GM18520 (cell line): ENCODE data around the gene KANK4.
"Not testable (repeated sequence)": the region's sequence is repeated elsewhere in the genome, so short reads cannot be mapped to it uniquely, and the experiment has no call there.

Experiments used
- ATAC-seq: cut with Tn5 transposase; IDR thresholded peaks from one replicate; pipeline ENCODE4 v1.9.1; 2021; ENCODE audit not compliant: unreplicated experiment

Gene KANK4

DNA sequence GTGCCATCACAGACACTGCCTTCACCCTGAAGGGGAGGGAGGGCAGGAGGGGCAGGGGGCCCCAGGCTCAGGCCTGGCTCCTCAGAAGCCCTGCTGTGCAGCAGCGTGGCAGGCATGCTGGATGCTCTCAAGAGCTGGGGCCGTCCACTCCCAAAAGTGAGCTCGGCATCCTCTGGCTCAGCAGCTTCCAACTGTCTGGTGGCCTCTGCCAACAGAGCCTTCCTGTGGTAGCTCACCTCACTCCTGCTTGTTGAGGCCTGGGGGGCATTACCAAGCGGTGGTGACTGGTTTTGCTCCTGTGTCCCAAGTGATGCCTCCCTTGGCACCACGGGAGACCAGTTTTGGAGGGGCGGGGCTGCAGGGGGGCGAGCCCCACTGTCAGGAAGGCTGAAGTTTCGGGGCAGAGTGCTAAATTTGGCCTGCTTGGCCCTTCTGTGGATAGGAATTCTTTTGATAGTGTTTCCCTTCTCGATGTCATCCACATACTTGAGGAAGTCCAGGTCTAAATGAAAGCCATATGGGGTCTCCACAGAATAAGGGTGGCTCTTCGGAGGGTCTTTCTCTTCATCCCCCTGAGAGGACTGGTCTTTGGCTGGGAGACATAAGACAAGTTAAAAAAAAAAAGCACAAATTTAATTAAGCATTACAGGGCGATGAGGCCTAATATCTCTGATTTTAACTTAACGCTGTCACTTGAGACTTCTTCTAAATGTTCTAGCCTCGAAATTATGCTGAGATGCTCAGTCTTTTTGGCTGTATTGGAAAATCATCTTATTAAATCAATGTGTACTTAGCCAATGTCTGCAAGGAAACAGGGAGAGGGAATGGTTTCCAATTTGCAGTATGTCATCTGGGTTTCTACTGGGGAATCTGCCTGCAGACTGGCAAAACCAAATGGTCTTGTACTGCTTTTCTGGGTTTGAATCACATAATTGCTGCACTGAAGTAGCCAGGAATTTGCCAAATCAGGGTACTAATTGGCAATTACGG lies 44.4 kb downstream of the KANK4 start:
- ATAC-seq: no peak

DNA sequence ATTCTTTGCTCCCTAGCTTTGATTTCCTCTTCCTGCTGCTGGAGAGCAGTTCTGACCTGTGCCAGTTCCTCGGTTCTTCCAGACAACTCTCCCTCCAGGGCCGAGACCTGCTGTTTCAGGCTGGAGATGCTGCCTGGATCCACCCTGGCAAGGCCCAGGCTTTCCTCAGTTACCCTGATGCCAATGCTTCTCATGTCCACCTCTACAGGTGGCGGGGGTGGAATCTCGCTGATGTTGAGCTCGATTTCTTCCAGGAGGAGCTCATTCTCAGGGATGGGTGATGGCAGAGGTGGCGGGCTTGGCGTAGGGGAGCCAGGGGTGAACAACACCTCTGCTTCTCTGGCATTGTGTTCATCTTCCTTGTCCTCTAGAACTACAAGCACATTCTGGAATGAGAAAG lies 45.3 kb downstream of the KANK4 start:
- ATAC-seq: no peak

DNA sequence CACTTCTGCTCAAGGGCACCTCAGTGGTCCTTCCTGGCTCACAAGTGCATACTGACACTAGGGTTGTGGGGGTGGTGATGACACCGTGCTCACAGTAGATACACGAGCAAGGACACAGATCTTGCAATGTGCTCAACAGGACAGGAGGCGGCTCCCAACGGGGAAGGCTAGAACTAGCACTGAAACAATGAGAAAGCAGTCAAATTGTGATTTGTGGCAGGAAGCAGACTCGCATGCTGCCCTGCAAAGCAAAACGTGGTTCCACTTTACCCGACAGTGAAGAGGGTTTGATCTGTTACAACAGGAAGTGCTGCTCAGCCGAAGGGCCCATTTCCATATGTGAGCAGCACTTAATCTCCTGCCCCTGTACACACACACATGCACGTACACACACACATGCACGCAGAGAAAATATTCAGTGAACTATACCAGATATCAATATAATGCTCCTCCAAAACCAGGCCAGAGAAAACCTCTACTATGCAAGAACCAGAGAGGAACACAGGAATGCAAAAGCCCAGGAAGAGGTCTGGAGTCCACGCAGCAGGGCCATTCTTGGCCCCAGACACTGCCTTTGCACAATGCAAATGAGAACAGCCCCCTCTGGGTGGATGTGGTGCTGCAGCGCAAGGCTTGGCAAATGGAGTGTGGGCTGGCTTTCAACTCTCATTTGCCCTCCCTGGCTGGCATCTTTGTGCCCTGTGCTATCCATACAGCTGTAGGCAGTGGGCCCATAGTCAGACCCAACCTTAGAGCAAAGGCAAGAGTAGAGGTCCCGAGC lies 47.1 kb downstream of the KANK4 start:
- ATAC-seq: peak; percentile 66

DNA sequence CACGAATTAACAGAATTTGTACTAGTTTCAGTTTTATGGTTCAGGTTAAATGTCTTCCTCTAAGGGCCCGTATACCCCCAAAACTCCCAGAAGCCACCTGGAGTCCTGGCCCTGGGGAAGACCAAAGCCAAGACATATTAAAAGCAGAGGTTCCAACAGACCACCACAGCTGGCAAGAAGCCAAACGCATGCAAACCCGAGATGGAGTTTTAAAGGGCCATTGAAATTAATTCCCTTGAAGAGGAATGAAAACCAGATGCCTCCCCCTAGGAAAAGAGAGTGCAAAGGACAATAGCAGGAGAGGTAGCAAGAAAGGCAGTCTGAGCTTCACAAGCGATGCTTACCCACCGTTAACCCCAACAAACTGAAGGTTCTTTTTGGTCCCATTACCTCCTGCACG lies 48.1 kb downstream of the KANK4 start:
- ATAC-seq: no peak

DNA sequence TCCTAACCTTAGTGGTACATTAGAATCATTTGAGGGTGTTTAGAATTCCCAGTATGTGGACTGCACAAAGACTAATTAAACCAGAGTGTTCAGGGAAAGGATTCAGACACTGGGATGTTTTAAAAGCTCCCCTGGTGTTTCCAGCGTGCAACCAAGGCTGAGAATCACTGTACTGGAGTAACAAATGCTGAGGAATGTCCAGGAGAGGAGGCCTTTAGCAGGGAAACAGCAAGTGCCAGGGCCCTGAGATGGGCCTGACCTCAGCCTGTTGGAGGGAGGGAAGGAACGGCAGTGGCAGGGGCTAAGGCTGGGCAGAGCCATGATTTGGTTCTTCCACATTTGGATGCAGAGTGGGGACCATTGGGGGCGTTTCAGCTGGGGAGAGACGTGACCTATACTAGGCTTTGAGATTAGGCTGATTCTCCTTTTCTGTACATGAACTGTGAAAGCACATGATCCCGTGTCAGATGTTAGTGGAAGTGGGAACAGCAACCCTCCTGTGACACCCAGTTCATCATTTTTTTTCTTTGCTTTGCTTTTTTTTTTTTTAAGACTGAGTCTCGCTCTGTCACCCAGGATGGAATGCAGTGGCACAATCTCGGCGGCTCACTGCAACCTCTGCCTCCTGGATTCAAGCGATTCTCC lies 49.3 kb downstream of the KANK4 start:
- no peak for ATAC-seq

DNA sequence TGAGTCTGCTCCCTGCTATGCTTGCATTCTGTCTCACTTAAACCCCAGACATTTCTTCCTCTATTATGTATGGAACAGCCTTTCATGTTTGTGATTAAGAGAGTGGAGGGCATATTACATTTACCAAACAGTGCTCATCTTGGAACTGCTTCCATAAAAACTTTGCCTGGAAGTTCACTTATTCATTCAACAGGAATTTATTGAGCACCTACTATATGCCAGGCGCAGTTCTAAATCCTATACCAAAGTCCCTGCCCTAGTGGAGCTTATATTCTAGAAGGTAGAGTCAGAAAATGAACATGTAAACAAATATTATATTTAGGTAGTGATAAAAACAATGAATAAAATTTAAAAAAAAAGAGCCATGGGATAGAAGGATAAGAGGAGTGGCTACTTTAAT lies 49.8 kb downstream of the KANK4 start:
- ATAC-seq: no peak

DNA sequence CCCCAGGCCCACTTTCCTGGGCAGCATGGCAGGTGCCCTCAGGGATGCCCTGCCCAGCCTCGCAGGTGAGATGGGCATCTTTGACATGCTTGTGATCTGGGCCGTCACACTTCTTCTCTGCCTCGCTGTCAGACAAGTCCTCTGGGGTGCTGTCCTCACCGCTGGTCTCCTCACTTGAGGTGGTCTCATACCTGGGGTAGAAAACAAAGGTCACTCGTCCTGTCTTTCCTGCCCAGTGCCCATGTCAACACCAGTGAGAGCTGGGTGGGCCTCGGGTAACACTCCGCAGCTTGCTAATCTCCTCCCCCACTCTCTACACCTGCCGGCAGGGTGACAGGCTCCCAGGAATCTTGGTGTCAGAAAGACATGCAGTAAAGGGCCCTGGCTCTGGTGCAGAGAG lies 50.9 kb downstream of the KANK4 start:
- no peak for ATAC-seq

DNA sequence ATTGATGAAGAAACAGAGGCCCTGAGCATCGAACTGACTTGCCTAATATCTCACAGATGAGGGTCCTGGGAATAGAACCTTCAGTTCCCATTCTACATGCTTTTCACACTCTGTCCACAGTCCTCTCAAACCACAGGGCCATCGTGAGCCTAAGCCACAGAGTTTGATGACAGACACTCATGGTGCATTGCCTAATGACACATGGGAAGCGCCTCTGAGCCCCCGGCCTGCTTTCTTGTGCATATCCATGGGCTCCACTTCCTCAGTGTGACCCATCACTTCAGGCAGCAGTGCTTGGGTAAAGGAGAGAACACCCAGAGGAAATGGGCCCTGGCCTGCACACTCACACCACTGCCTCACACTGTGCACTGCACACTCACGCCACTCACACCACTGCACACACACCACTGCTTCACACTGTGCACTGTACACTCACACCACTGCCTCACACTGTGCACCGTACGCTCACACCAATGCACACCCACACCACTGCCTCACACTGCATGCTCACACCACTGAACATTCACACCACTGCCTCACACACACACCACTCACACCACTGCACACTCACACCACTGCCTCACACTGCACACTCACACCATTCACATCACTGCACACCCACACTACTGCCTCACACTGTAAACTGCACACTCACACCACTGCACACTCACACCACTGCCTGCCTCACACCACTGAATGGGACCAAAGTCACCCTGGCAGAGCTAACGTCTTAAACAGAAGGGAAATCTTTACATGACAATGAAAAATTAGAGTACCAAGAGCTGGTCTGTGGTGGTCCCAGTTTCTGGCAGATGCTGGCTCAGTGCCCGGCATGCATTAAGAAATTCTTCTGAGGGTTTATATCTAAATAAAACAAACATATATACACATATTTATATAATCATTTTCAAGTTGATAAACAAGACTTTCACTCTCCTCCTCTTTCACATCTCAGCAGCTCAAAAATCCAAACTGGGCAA lies 53.0 kb downstream of the KANK4 start:
- ATAC-seq: no peak

DNA sequence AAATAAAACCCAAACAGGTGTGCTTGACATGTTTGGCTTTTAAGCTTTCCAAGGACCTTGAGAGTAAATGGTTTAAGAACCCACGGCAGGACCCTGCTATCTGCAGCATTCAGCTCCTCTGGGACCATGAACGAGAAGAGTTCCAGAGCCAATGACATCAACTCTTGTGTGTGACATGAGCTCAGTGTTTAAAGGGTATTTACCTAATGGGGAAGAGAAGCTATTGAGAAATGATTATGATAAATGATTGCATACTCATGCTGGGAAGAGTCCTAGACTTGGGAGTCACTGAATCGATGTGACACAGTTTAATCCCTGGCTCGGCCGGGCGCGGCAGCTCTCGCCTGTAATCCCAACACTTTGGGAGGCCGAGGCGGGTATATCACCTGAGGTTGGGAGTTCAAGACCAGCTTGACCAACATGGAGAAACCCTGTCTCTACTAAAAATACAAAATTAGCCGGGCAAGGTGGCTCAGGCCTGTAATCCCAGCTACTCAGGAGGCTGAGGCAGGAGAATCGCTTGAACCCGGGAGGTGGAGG lies 55.4 kb downstream of the KANK4 start:
- no peak for ATAC-seq

DNA sequence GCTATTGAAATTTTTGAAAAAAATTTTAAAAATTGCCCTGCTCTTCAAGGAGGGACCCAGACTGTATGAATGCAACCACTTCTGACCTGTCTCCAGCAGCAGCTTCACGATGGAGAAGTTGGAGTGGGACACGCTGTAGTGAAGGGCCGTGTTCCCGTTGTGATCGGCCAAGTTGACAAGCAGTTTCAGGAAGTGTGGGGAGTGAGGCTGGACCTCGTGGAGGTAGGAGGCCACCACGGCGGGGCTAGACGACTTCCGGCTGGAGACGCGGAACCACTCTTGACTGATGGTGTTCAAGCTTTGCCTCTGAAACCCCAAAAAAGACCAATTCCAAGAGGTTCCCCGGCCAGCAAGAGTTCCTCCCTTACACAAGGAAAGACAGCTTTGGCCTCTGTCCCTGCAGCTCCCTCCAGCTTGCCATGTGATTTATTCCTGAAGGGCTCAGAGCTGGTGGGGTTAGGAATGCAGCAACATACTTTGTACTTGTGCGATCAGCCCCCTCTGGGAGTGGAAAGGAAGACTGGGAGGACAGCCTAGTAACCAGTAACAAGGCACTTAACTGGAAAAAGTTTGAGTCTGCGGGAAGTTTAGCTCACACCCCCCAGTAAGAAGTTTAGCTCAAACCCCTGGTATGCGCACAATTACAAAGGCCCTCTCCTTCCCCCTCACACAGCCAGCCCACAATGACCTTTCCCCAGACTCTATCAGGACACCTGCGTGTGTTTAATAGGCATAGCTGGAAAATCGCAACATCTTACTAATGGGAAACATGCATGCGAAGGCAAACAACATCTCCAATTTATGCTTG lies 56.0 kb downstream of the KANK4 start:
- ATAC-seq: no peak

DNA sequence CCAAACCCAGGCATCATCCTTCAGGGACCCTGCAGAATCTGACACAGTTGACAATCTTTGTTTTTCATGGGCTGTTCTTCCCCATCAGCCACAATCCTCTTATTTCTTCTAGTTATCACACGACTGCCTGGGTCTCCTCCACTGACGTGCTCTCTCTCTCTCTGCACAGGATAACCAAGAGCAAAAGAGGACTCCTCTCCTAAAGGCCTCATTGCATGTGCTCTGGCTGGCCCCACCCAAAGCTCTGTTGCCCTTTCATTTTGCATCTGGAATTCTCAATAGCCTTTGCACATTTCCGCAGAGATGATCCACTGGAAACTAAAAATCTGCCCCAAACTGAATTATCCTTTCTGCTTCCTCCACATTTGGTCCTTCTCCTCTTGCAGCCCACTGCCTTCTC lies 58.5 kb downstream of the KANK4 start:
- ATAC-seq: no peak

DNA sequence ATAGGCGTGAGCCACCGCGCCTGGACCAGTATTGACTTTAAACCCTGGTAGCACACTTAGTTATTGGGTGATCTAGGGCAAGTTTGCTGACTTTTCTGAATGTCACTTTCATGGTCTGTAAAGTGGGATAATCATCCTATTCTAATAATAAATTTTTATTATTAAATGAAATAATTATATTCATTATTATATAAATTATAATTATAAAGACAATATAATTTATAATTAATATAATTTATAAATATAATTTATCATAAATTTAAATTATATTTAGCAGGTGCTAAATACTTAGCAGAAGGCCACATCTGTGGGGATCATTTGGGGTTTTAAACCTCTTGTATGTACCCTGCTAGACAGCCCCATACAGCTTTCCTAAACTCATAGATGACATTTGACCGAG lies 59.7 kb downstream of the KANK4 start:
- ATAC-seq: no peak

DNA sequence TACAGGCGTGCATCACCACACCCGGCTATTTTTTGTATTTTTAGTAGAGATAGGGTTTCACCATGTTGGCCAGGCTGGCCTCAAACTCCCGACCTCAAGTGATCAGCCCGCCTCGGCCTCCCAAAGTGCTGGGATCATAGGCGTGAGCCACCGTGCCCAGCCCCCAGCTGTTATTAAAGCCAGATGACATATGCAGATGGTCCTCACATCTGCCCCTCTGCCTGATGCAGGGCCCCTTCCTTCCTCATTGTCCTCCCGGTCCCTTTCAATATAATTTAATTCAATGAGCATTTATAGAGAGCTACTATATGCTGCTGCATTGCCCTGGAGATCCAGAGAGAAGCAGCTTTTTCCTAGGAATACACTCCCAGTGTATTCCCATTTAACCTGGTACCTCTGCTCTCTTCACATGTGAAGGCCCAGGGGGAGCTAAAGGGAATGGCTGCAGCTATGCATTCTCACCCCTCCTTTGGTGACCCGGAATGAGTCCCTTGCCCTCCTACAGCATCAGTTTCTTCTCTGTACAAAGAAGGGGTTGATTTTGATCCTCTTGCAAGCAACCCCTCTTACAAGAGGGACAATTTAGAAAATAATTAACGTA lies 69.0 kb downstream of the KANK4 start:
- no peak for ATAC-seq

DNA sequence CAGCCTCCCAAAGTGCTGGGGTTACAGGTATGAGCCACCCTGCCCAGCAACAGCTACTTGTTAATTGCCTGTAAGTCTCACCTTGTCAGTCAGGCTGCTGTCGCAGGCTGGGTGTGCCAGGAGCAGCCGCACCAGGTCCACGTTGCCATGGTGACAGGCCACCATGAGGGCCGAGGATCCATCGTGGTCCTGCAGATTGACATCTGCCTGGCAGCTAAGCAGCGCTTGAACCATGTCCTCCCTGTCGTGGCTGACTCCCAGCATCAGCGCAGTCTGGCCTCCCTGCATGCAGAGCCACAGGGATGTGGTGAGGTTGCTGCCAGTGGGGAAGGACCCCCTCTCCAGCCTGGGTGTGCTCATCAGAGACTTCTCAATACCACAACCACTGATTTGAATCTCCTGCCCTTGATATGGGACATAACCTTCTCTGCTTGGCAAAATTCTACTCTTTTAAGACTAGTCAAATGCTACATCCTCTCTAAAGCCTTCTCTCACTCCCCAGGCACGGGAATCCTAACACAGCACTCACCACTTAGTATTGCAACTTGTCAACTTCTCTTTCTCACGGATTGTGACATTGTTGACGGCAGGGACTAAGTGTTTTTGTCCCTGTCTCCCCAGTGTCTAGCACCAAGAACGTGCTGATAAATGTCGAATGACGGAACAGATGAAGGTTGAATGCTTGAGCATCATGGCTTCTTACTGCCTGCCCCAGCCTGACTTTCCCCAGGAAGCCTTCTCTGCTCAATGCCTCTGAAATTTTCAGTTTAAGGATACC lies 71.7 kb downstream of the KANK4 start:
- no peak for ATAC-seq

DNA sequence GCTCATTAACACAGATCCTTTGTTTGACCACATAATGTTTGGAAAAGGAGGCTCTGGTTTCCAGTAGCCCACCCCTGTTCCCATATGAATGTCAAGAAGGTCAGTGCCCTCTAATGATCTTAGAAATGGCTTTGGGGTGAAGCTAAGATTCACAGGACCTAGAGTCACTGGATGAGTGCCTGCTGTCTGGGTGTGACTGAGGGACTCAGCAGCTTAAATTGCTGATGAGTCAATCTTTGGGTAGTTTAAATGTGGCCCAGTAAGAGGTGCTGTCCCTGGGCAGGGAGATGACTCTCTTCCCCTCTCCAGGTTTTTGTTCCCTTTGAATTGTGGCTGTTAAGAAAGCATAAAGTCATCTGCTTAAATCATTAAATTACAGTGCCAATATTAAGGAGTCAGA lies 74.0 kb downstream of the KANK4 start:
- ATAC-seq: no peak

DNA sequence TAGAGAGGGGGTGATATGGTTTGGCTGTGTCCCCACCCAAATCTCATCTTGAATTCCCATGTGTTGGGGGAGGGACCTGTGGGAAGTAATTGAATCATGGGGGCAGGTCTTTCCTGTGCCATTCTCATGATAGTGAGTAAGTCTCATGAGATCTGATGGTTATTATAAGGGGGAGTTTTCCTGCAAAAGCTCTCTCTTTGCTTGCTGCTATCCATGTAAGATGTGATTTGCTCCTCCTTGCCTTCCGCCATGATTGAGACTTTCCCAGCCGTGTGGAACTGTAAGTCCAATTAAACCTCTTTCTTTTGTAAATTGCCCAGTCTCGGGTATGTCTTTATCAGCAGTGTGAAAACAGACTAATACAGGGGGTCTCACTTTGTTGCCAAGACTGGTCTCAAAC lies 74.9 kb downstream of the KANK4 start:
- not testable (repeated sequence) for ATAC-seq

DNA sequence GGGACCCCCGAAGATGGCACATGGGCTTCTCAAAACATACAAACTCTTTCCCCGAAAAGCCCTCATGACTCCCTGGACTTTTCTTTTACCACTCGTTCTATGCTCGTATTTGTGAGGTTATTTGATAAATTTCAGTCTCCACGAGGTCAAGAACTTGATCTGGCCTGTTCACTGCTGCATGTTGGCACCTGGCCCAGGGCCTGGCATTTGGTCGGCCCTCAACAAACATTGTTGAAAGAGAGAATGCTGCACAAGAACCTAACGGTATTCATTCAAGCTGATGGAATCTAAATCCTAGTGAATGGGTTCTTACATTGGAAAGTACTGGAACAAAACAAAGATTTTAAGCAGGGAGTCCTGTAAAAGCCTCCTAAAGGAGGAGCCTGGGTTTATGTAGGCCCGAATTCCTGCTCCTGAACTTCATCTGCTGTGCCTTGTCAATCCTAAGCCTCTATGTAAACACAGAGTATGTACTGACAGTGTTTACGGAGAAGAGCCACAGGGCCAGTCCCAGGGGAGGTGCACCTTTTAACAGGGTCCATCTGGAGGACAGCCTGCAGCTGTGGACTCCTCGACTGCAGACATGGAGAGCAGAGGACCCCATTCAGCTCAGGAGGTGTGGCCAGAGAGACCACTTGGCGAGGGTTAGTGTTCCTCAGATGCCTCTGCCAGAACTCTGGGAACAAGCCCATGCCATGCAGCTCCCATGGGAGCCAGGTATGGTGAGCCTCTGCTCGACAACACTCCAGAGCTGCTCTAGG lies 77.7 kb downstream of the KANK4 start:
- ATAC-seq: no peak
